ENCODE results near the gene HAUS3. TPM values are rescaled to one million over a fixed set of nuclear protein-coding genes. Genes with fewer than 3 reads are reported as not detected.

Gene HAUS3
- total RNA-seq, 1 donor from 2014 or later: 9.2 TPM

- no peak for FAIRE-seq
- Histone ChIP-seq H3K4me3 (ENCODE audit: low read depth, low read length) (no peak overlapping the region), H3K27me3 (ENCODE audit: control insufficient read depth, insufficient read depth, low read length) (no peaks in the 10 kb centered on the region), H3K36me3 (ENCODE audit: control insufficient read depth, insufficient read depth, low read length) (no peaks in the 10 kb centered on the region)
- TF ChIP-seq CTCF (IDR thresholded peaks at IDR 0.05; ENCODE audit: insufficient read depth, low read length, severe bottlenecking): no peak
- DNase-seq (ENCODE audit: low read depth): no peak
These were observed 27.2 kb upstream of the HAUS3 start for GRCh38 chr4:2269206-2269531.

GRCh38 chr4:2268357-2269205 is 26.7 kb upstream of the HAUS3 start:
- Histone ChIP-seq H3K4me3 (ENCODE audit: low read depth, low read length) (no peak overlapping the region), H3K36me3 (ENCODE audit: control insufficient read depth, insufficient read depth, low read length) (no peaks in the 10 kb centered on the region), H3K27me3 (ENCODE audit: control insufficient read depth, insufficient read depth, low read length) (no peaks in the 10 kb centered on the region)
- DNase-seq (ENCODE audit: low read depth) (no peak), FAIRE-seq (no peak)
- TF ChIP-seq CTCF (IDR thresholded peaks at IDR 0.05; ENCODE audit: insufficient read depth, low read length, severe bottlenecking): no peak

GRCh38 chr4:2267841-2268240 is 25.9 kb upstream of the HAUS3 start:
- DNase-seq (ENCODE audit: low read depth) (no peak), FAIRE-seq (peak; percentile 23)
- Histone ChIP-seq H3K4me3 (ENCODE audit: low read depth, low read length) (no peak overlapping the region), H3K36me3 (ENCODE audit: control insufficient read depth, insufficient read depth, low read length) (no peaks in the 10 kb centered on the region), H3K27me3 (ENCODE audit: control insufficient read depth, insufficient read depth, low read length) (no peaks in the 10 kb centered on the region)
- no peak for TF ChIP-seq CTCF (IDR thresholded peaks at IDR 0.05; ENCODE audit: insufficient read depth, low read length, severe bottlenecking)

- H3K36me3 ChIP-seq (ENCODE audit: control insufficient read depth, insufficient read depth, low read length): no peaks in the 10 kb centered on the region
- H3K4me3 ChIP-seq (ENCODE audit: low read depth, low read length): no peak overlapping the region
- no peak for FAIRE-seq
- no peaks in the 10 kb centered on the region for H3K27me3 ChIP-seq (ENCODE audit: control insufficient read depth, insufficient read depth, low read length)
- no peak for TF ChIP-seq CTCF (IDR thresholded peaks at IDR 0.05; ENCODE audit: insufficient read depth, low read length, severe bottlenecking)
- no peak for DNase-seq (ENCODE audit: low read depth)
These were observed 25.4 kb upstream of the HAUS3 start for GRCh38 chr4:2267320-2267811.

- no peak overlapping the region for H3K4me3 ChIP-seq (ENCODE audit: low read depth, low read length)
- no peaks in the 10 kb centered on the region for H3K36me3 ChIP-seq (ENCODE audit: control insufficient read depth, insufficient read depth, low read length)
- DNase-seq (ENCODE audit: low read depth) (no peak), FAIRE-seq (no peak)
- TF ChIP-seq CTCF (IDR thresholded peaks at IDR 0.05; ENCODE audit: insufficient read depth, low read length, severe bottlenecking): no peak
- H3K27me3 ChIP-seq (ENCODE audit: control insufficient read depth, insufficient read depth, low read length): no peaks in the 10 kb centered on the region
These were observed 24.9 kb upstream of the HAUS3 start for GRCh38 chr4:2266821-2267220.

GRCh38 chr4:2266181-2266580 is 24.3 kb upstream of the HAUS3 start:
- DNase-seq (ENCODE audit: low read depth): no peak

More at GRCh38 chr4:2266181-2266580, 24.3 kb upstream of the HAUS3 start:
- Histone ChIP-seq H3K27me3 (ENCODE audit: control insufficient read depth, insufficient read depth, low read length) (no peaks in the 10 kb centered on the region), H3K4me3 (ENCODE audit: low read depth, low read length) (no peak overlapping the region), H3K36me3 (ENCODE audit: control insufficient read depth, insufficient read depth, low read length) (no peaks in the 10 kb centered on the region)
- FAIRE-seq: no peak
- no peak for TF ChIP-seq CTCF (IDR thresholded peaks at IDR 0.05; ENCODE audit: insufficient read depth, low read length, severe bottlenecking)

All from bronchial epithelial cell (primary cell).